GM23338 (cell line): Measurements from ENCODE around the gene POU4F3. TPM values are rescaled to one million over a fixed set of nuclear protein-coding genes. Genes with fewer than 3 reads are reported as not detected.

Source experiments
- ATAC-seq: fragments of 200-7000 bp; cut with Tn5 transposase; 3 replicates; pipeline ENCODE4 v1.9.1; 2020
- DNase-seq: peaks from one replicate; pipeline ENCODE4 v3.0.0-alpha.2; 2015; ENCODE audit warnings: low spot score
- H2AFZ ChIP-seq: fragments of 200-600 bp; sonication (generic); 2 replicates; pipeline ENCODE4 v1.8.0; 2016; ENCODE audit warnings: antibody characterized with exemption, mild to moderate bottlenecking, moderate library complexity
- H3F3A ChIP-seq: fragments of 200-600 bp; sonication (generic); replicated peaks from 2 replicates; pipeline ENCODE4 v1.8.0; 2017; ENCODE audit warnings: antibody characterized with exemption, mixed run types, low read depth
- H3K27ac ChIP-seq: fragments of 200-600 bp; sonication (generic); 2 replicates; pipeline ENCODE4 v1.6.1; 2016; ENCODE audit warnings: low read depth
- H3K27me3 ChIP-seq: fragments of 200-600 bp; sonication (generic); 2 replicates; pipeline ENCODE4 v1.8.0; 2016; ENCODE audit warnings: mild to moderate bottlenecking, mixed run types, moderate library complexity; ENCODE audit not compliant: insufficient read depth
- H3K36me3 ChIP-seq: fragments of 200-600 bp; sonication (generic); 2 replicates; pipeline ENCODE4 v1.8.0; 2016; ENCODE audit warnings: mild to moderate bottlenecking; ENCODE audit not compliant: insufficient read depth
- H3K4me1 ChIP-seq: fragments of 200-600 bp; sonication (generic); 2 replicates; pipeline ENCODE4 v1.8.0; 2016; ENCODE audit warnings: mild to moderate bottlenecking, moderate library complexity; ENCODE audit not compliant: insufficient read depth
- H3K4me2 ChIP-seq: fragments of 200-600 bp; sonication (generic); 2 replicates; pipeline ENCODE4 v1.7.1; 2017; ENCODE audit warnings: mixed run types
- H3K4me3 ChIP-seq: fragments of 200-600 bp; sonication (generic); 2 replicates; pipeline ENCODE4 v1.6.1; 2016; ENCODE audit warnings: mixed run types
- H3K79me2 ChIP-seq: fragments of 200-600 bp; sonication (generic); replicated peaks from 2 replicates; pipeline ENCODE4 v1.8.0; 2017; ENCODE audit warnings: mild to moderate bottlenecking; ENCODE audit not compliant: insufficient read depth
- H3K9me2 ChIP-seq: fragments of 200-600 bp; sonication (generic); 2 replicates; pipeline ENCODE4 v1.8.0; 2017; ENCODE audit not compliant: insufficient read depth
- H4K20me1 ChIP-seq: fragments of 200-600 bp; sonication (generic); replicated peaks from 2 replicates; pipeline ENCODE4 v1.8.0; 2017; ENCODE audit warnings: mild to moderate bottlenecking; ENCODE audit not compliant: insufficient read depth
- H3K27ac Mint-ChIP-seq: 2 replicates; pipeline ENCODE4 v1.8.0; 2020; ENCODE audit warnings: inconsistent platforms, mild to moderate bottlenecking, moderate library complexity, mixed read lengths
- H3K27me3 Mint-ChIP-seq: 3 replicates; pipeline ENCODE4 v1.8.0; 2022; ENCODE audit warnings: low read depth, mild to moderate bottlenecking, moderate library complexity, mixed read lengths, inconsistent platforms; ENCODE audit not compliant: insufficient read depth, poor library complexity
- H3K36me3 Mint-ChIP-seq: 3 replicates; pipeline ENCODE4 v1.8.0; 2021; ENCODE audit warnings: low read depth, mild to moderate bottlenecking, inconsistent platforms, moderate library complexity, mixed read lengths
- H3K4me1 Mint-ChIP-seq: 3 replicates; pipeline ENCODE4 v1.8.0; 2020; ENCODE audit warnings: mild to moderate bottlenecking, inconsistent platforms, mixed read lengths
- H3K4me3 Mint-ChIP-seq: 3 replicates; pipeline ENCODE4 v1.8.0; 2021; ENCODE audit warnings: moderate library complexity, mild to moderate bottlenecking, inconsistent platforms, mixed read lengths
- H3K9me3 Mint-ChIP-seq: 3 replicates; pipeline ENCODE4 v1.8.0; 2020; ENCODE audit warnings: moderate library complexity, mild to moderate bottlenecking, inconsistent platforms, mixed read lengths
- CREB1 ChIP-seq: fragments of 250-450 bp; sonication (Bioruptor Pico); IDR thresholded peaks from 2 replicates; pipeline ENCODE4 v1.5.0; 2020; ENCODE audit warnings: low read depth, mild to moderate bottlenecking, moderate library complexity
- EZH2 ChIP-seq: fragments of 200-600 bp; sonication (generic); IDR thresholded peaks from one replicate; pipeline ENCODE4 v1.8.0; 2017; ENCODE audit warnings: antibody characterized with exemption, mild to moderate bottlenecking, low read depth; ENCODE audit not compliant: unreplicated experiment
- JUNB ChIP-seq: IDR thresholded peaks from one replicate; pipeline ENCODE4 v1.6.1; 2016; ENCODE audit warnings: antibody characterized with exemption; ENCODE audit not compliant: unreplicated experiment
- NANOG ChIP-seq: IDR thresholded peaks from 2 replicates; pipeline ENCODE4 v1.6.1; 2016; ENCODE audit warnings: antibody characterized with exemption, borderline replicate concordance
- STAT1 ChIP-seq: IDR thresholded peaks from one replicate; pipeline ENCODE4 v1.6.1; 2016; ENCODE audit warnings: antibody characterized with exemption; ENCODE audit not compliant: unreplicated experiment
- ZNF114 ChIP-seq: fragments of 250-450 bp; sonication (Bioruptor Pico); IDR thresholded peaks from 2 replicates; pipeline ENCODE4 v1.5.0; 2020; ENCODE audit warnings: mild to moderate bottlenecking, moderate library complexity
- ZNF331 ChIP-seq: fragments of 250-450 bp; sonication (Bioruptor Pico); IDR thresholded peaks from 2 replicates; pipeline ENCODE4 v1.5.0; 2020; ENCODE audit warnings: low read depth, mild to moderate bottlenecking, moderate library complexity
- polyA plus RNA-seq: library from polyadenylated mRNA; unstranded; fragments of >200 nt; fragmentation: Nextera tagmentation; extraction: Ambion mirVana; gene quantifications from 2 replicates; pipeline ENCODE4 v1.2.1, GENCODE V29; 2016
- total RNA-seq: library from RNA; depleted of rRNA; stranded (reverse); fragments of >200 nt; shearing (Covaris generic); gene quantifications from 2 replicates; pipeline ENCODE4 v1.2.3, GENCODE V29; 2014
- TF ChIP-seq, protein P1 (sequence below), 2 experiments: fragments of 200-600 bp in 1 of 2; sonication (generic) in 1 of 2; conservative IDR thresholded peaks; 2 replicates each; pipeline versions ENCODE4 v1.5.1 to v1.6.1; 2016 to 2017; ENCODE audit warnings: antibody characterized with exemption in 2 of 2, low read depth in 2 of 2, mild to moderate bottlenecking in 2 of 2, moderate library complexity in 1 of 2
- TF ChIP-seq, protein P2 (sequence below): fragments of 250-450 bp; sonication (Bioruptor Pico); IDR thresholded peaks from 2 replicates; pipeline ENCODE4 v1.5.0; 2020; ENCODE audit warnings: mild to moderate bottlenecking, moderate library complexity
- TF ChIP-seq, protein P3 (sequence below): IDR thresholded peaks from one replicate; pipeline ENCODE4 v1.6.1; 2018; ENCODE audit warnings: antibody characterized with exemption; ENCODE audit not compliant: unreplicated experiment

POU4F3 gene
- total and polyA plus RNA-seq, 2 experiments from 2014 or later: 0.49 TPM; not detected in 1

DNA sequence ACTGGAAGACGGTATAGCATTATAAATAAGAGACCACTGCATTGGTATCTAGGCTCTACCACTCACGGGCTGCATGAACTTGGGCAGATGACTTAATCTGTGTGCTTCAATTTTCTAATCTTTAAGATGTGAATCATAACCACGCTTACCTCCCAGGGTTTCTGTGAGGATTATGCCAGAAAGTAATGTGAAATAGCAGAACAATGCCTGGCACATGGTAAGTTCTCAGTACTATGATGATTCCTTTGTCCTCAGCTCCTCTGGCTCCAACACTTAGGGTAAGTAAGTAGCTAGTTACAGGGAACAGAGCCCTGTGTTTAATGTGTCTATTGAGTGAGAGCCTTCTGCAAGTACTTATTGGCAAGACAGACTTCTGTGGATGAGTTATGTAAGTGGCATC is 31.1 kb downstream of the POU4F3 start:
- Histone ChIP-seq H3K9me2 (no peaks in the 10 kb centered on the region), H3K4me1 (peaks cover 6% of the 10 kb centered on the region; the same call in 1 of the 2 replicates), H3K79me2 (no peaks in the 10 kb centered on the region), H3K27ac (no peak overlapping the region), H4K20me1 (no peaks in the 10 kb centered on the region), H3K27me3 (no peaks in the 10 kb centered on the region), H3K4me2 (no peak overlapping the region), H2AFZ (no peak overlapping the region), H3F3A (no peaks in the 10 kb centered on the region), H3K36me3 (no peaks in the 10 kb centered on the region), H3K4me3 (no peak overlapping the region)
- Mint-ChIP-seq H3K27me3 (peaks cover 7% of the 10 kb centered on the region), H3K4me3 (no peak overlapping the region), H3K27ac (no peak overlapping the region), H3K9me3 (no peaks in the 10 kb centered on the region), H3K4me1 (peaks cover 23% of the 10 kb centered on the region), H3K36me3 (no peaks in the 10 kb centered on the region)
- TF ChIP-seq STAT1: no peak
- no peak for ATAC-seq
- DNase-seq: no peak

DNA sequence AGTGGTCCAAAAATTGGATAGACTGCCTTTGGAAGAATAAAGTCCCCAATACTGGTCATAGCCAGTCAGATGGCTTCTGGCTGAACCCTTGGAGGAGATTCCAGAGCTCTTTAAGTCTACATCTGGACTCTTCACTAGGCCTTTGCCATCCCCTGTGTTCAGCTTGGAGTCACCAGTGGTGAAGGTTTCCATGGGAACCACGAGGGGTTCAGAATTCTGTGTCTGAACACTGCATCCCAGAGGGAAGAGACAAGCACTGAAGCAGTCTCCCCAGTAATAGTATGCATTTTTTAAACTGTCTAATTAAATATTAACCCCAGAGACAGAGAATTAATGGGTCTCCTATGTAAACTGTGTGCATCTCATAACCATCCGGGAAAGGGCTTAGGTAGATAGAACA is 38.2 kb downstream of the POU4F3 start:
- ATAC-seq (no peak), DNase-seq (no peak)
- peaks cover 26% of the 10 kb centered on the region for H3K27me3 ChIP-seq
- H3K4me3 ChIP-seq: no peak overlapping the region
- no peaks in the 10 kb centered on the region for H3K36me3 ChIP-seq
- H4K20me1 ChIP-seq: no peaks in the 10 kb centered on the region
- Mint-ChIP-seq H3K9me3 (no peaks in the 10 kb centered on the region), H3K36me3 (no peaks in the 10 kb centered on the region), H3K4me1 (peaks cover 2% of the 10 kb centered on the region; the same call in 2 of the 3 replicates), H3K27ac (no peak overlapping the region), H3K4me3 (no peak overlapping the region), H3K27me3 (peaks cover 13% of the 10 kb centered on the region)
- H2AFZ ChIP-seq: no peak overlapping the region
- no peaks in the 10 kb centered on the region for H3K9me2 ChIP-seq
- H3F3A ChIP-seq: no peaks in the 10 kb centered on the region
- no peak overlapping the region for H3K27ac ChIP-seq
- H3K4me2 ChIP-seq: no peak overlapping the region
- no peaks in the 10 kb centered on the region for H3K4me1 ChIP-seq
- H3K79me2 ChIP-seq: no peaks in the 10 kb centered on the region
- TF ChIP-seq NANOG (no peak), ZNF331 (CRISPR knock-in tag) (no peak), ZNF114 (CRISPR knock-in tag) (no peak), STAT1 (no peak), EZH2 (no peak), CREB1 (no peak), JUNB (no peak)
- TF ChIP-seq, protein P1, sequence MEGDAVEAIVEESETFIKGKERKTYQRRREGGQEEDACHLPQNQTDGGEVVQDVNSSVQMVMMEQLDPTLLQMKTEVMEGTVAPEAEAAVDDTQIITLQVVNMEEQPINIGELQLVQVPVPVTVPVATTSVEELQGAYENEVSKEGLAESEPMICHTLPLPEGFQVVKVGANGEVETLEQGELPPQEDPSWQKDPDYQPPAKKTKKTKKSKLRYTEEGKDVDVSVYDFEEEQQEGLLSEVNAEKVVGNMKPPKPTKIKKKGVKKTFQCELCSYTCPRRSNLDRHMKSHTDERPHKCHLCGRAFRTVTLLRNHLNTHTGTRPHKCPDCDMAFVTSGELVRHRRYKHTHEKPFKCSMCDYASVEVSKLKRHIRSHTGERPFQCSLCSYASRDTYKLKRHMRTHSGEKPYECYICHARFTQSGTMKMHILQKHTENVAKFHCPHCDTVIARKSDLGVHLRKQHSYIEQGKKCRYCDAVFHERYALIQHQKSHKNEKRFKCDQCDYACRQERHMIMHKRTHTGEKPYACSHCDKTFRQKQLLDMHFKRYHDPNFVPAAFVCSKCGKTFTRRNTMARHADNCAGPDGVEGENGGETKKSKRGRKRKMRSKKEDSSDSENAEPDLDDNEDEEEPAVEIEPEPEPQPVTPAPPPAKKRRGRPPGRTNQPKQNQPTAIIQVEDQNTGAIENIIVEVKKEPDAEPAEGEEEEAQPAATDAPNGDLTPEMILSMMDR (conservative IDR thresholded peaks at IDR 0.05; ENCODE audit: low read depth in 2 of 2): no peak
- TF ChIP-seq, protein P2, sequence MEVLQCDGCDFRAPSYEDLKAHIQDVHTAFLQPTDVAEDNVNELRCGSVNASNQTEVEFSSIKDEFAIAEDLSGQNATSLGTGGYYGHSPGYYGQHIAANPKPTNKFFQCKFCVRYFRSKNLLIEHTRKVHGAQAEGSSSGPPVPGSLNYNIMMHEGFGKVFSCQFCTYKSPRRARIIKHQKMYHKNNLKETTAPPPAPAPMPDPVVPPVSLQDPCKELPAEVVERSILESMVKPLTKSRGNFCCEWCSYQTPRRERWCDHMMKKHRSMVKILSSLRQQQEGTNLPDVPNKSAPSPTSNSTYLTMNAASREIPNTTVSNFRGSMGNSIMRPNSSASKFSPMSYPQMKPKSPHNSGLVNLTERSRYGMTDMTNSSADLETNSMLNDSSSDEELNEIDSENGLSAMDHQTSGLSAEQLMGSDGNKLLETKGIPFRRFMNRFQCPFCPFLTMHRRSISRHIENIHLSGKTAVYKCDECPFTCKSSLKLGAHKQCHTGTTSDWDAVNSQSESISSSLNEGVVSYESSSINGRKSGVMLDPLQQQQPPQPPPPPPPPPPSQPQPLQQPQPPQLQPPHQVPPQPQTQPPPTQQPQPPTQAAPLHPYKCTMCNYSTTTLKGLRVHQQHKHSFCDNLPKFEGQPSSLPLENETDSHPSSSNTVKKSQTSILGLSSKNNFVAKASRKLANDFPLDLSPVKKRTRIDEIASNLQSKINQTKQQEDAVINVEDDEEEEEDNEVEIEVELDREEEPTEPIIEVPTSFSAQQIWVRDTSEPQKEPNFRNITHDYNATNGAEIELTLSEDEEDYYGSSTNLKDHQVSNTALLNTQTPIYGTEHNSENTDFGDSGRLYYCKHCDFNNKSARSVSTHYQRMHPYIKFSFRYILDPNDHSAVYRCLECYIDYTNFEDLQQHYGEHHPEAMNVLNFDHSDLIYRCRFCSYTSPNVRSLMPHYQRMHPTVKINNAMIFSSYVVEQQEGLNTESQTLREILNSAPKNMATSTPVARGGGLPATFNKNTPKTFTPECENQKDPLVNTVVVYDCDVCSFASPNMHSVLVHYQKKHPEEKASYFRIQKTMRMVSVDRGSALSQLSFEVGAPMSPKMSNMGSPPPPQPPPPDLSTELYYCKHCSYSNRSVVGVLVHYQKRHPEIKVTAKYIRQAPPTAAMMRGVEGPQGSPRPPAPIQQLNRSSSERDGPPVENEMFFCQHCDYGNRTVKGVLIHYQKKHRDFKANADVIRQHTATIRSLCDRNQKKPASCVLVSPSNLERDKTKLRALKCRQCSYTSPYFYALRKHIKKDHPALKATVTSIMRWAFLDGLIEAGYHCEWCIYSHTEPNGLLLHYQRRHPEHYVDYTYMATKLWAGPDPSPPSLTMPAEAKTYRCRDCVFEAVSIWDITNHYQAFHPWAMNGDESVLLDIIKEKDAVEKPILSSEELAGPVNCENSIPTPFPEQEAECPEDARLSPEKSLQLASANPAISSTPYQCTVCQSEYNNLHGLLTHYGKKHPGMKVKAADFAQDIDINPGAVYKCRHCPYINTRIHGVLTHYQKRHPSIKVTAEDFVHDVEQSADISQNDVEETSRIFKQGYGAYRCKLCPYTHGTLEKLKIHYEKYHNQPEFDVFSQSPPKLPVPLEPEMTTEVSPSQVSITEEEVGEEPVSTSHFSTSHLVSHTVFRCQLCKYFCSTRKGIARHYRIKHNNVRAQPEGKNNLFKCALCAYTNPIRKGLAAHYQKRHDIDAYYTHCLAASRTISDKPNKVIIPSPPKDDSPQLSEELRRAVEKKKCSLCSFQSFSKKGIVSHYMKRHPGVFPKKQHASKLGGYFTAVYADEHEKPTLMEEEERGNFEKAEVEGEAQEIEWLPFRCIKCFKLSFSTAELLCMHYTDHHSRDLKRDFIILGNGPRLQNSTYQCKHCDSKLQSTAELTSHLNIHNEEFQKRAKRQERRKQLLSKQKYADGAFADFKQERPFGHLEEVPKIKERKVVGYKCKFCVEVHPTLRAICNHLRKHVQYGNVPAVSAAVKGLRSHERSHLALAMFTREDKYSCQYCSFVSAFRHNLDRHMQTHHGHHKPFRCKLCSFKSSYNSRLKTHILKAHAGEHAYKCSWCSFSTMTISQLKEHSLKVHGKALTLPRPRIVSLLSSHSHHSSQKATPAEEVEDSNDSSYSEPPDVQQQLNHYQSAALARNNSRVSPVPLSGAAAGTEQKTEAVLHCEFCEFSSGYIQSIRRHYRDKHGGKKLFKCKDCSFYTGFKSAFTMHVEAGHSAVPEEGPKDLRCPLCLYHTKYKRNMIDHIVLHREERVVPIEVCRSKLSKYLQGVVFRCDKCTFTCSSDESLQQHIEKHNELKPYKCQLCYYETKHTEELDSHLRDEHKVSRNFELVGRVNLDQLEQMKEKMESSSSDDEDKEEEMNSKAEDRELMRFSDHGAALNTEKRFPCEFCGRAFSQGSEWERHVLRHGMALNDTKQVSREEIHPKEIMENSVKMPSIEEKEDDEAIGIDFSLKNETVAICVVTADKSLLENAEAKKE (CRISPR knock-in tag): no peak
- TF ChIP-seq, protein P3, sequence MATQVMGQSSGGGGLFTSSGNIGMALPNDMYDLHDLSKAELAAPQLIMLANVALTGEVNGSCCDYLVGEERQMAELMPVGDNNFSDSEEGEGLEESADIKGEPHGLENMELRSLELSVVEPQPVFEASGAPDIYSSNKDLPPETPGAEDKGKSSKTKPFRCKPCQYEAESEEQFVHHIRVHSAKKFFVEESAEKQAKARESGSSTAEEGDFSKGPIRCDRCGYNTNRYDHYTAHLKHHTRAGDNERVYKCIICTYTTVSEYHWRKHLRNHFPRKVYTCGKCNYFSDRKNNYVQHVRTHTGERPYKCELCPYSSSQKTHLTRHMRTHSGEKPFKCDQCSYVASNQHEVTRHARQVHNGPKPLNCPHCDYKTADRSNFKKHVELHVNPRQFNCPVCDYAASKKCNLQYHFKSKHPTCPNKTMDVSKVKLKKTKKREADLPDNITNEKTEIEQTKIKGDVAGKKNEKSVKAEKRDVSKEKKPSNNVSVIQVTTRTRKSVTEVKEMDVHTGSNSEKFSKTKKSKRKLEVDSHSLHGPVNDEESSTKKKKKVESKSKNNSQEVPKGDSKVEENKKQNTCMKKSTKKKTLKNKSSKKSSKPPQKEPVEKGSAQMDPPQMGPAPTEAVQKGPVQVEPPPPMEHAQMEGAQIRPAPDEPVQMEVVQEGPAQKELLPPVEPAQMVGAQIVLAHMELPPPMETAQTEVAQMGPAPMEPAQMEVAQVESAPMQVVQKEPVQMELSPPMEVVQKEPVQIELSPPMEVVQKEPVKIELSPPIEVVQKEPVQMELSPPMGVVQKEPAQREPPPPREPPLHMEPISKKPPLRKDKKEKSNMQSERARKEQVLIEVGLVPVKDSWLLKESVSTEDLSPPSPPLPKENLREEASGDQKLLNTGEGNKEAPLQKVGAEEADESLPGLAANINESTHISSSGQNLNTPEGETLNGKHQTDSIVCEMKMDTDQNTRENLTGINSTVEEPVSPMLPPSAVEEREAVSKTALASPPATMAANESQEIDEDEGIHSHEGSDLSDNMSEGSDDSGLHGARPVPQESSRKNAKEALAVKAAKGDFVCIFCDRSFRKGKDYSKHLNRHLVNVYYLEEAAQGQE: no peak
